MM.1S (cell line): ENCODE results near the gene NFAT5.

Experiments
- DNase-seq: peaks from one replicate; pipeline ENCODE4 v3.0.0-alpha.2; 2015
- H2AFZ ChIP-seq: fragments of 300-600 bp; sonication (generic); 2 replicates; pipeline ENCODE4 v1.6.0; 2016; ENCODE audit warnings: antibody characterized with exemption, low read length
- H3F3A ChIP-seq: fragments of 300-600 bp; sonication (generic); 2 replicates; pipeline ENCODE4 v1.6.1; 2016; ENCODE audit warnings: mild to moderate bottlenecking, antibody characterized with exemption, low read length, moderate library complexity, mixed read lengths; ENCODE audit not compliant: insufficient read depth
- H3K27ac ChIP-seq: fragments of 300-600 bp; sonication (generic); 2 replicates; pipeline ENCODE4 v1.5.1; 2016; ENCODE audit warnings: mild to moderate bottlenecking, low read length
- H3K27me3 ChIP-seq: fragments of 300-600 bp; sonication (generic); replicated peaks from 2 replicates; pipeline ENCODE4 v1.6.0; 2016; ENCODE audit warnings: low read length; ENCODE audit not compliant: insufficient read depth
- H3K36me3 ChIP-seq: fragments of 300-600 bp; sonication (generic); replicated peaks from 2 replicates; pipeline ENCODE4 v1.6.1; 2016; ENCODE audit warnings: mild to moderate bottlenecking, low read length, mixed read lengths; ENCODE audit not compliant: insufficient read depth
- H3K4me1 ChIP-seq: fragments of 300-600 bp; sonication (generic); 2 replicates; pipeline ENCODE4 v1.6.1; 2016; ENCODE audit warnings: low read length, mixed read lengths
- H3K4me2 ChIP-seq: fragments of 300-600 bp; sonication (generic); 2 replicates; pipeline ENCODE4 v1.6.0; 2016; ENCODE audit warnings: low read depth, low read length
- H3K4me3 ChIP-seq: fragments of 300-600 bp; sonication (generic); 2 replicates; pipeline ENCODE4 v1.5.1; 2016; ENCODE audit warnings: low read length, mixed read lengths
- H3K79me2 ChIP-seq: fragments of 300-600 bp; sonication (generic); 2 replicates; pipeline ENCODE4 v1.6.1; 2016; ENCODE audit warnings: mixed run types, low read length, mixed read lengths
- H3K9ac ChIP-seq: fragments of 300-600 bp; sonication (generic); 2 replicates; pipeline ENCODE4 v1.6.1; 2016; ENCODE audit warnings: low read length, mixed read lengths
- H3K9me2 ChIP-seq: fragments of 300-600 bp; sonication (generic); replicated peaks from 2 replicates; pipeline ENCODE4 v1.6.1; 2016; ENCODE audit warnings: mild to moderate bottlenecking, low read length, mixed read lengths; ENCODE audit not compliant: insufficient read depth
- H3K9me3 ChIP-seq: fragments of 300-600 bp; sonication (generic); replicated peaks from 2 replicates; pipeline ENCODE4 v1.6.1; 2016; ENCODE audit warnings: mild to moderate bottlenecking, low read length, mixed read lengths; ENCODE audit not compliant: insufficient read depth
- H4K20me1 ChIP-seq: fragments of 300-600 bp; sonication (generic); 2 replicates; pipeline ENCODE4 v1.6.1; 2016; ENCODE audit warnings: mild to moderate bottlenecking, low read length, moderate library complexity, mixed read lengths; ENCODE audit not compliant: insufficient read depth
- CTCF ChIP-seq: fragments of 300-600 bp; sonication (generic); IDR thresholded peaks from 2 replicates; pipeline ENCODE4 v1.5.1; 2016; ENCODE audit warnings: antibody characterized with exemption, low read length, mixed read lengths
- EZH2 ChIP-seq: fragments of 300-600 bp; sonication (generic); optimal IDR thresholded peaks from 2 replicates; pipeline ENCODE3; 2017; ENCODE audit warnings: low read depth, mild to moderate bottlenecking, antibody characterized with exemption, low read length, mixed read lengths
- EZH2phosphoT487 ChIP-seq: fragments of 300-600 bp; sonication (generic); IDR thresholded peaks from 2 replicates; pipeline ENCODE4 v1.6.1; 2018; ENCODE audit warnings: antibody characterized with exemption, low read length

Gene NFAT5

GRCh38 chr16:69563605-69564580 is 1.9 kb upstream of the NFAT5 start:
- Histone ChIP-seq H3K4me2 (peak overlapping the region; percentile 82), H4K20me1 (no peaks in the 10 kb centered on the region), H2AFZ (peak overlapping the region; percentile 94), H3K4me1 (peaks cover 13% of the 10 kb centered on the region), H3K79me2 (peaks cover 27% of the 10 kb centered on the region), H3K36me3 (no peaks in the 10 kb centered on the region), H3K4me3 (peak overlapping the region; percentile 45), H3K27me3 (no peaks in the 10 kb centered on the region), H3K9me3 (no peaks in the 10 kb centered on the region), H3K27ac (peak overlapping the region; percentile 76), H3K9ac (peak overlapping the region; percentile 50; the same call in 1 of the 2 replicates), H3K9me2 (no peaks in the 10 kb centered on the region), H3F3A (peaks cover 26% of the 10 kb centered on the region)
- TF ChIP-seq EZH2 (no peak), EZH2phosphoT487 (no peak), CTCF (no peak)
- peak; percentile 54 for DNase-seq

GRCh38 chr16:69564845-69565670 is 708 bp upstream of the NFAT5 start:
- Histone ChIP-seq H3K9me2 (no peaks in the 10 kb centered on the region), H3K9ac (peak overlapping the region; percentile 61), H2AFZ (peak overlapping the region; percentile 52), H3K4me3 (peak overlapping the region; percentile 65), H3K27me3 (no peaks in the 10 kb centered on the region), H3K27ac (peak overlapping the region; percentile 76), H3F3A (peaks cover 26% of the 10 kb centered on the region), H4K20me1 (no peaks in the 10 kb centered on the region), H3K79me2 (peaks cover 37% of the 10 kb centered on the region), H3K36me3 (no peaks in the 10 kb centered on the region), H3K4me2 (peak overlapping the region; percentile 82), H3K9me3 (no peaks in the 10 kb centered on the region), H3K4me1 (peaks cover 13% of the 10 kb centered on the region)
- peak; percentile 38 for DNase-seq
- TF ChIP-seq EZH2phosphoT487 (no peak), EZH2 (no peak), CTCF (no peak)

GRCh38 chr16:69566240-69566980 is 644 bp downstream of the NFAT5 start:
- Histone ChIP-seq H3F3A (peaks cover 26% of the 10 kb centered on the region), H4K20me1 (no peaks in the 10 kb centered on the region), H3K79me2 (peaks cover 47% of the 10 kb centered on the region), H2AFZ (peak overlapping the region; percentile 93), H3K27me3 (no peaks in the 10 kb centered on the region), H3K9me2 (no peaks in the 10 kb centered on the region), H3K4me2 (peak overlapping the region; percentile 72), H3K27ac (peak overlapping the region; percentile 65; the same call in 1 of the 2 replicates), H3K4me3 (peak overlapping the region; percentile 96), H3K9me3 (no peaks in the 10 kb centered on the region), H3K9ac (peak overlapping the region; percentile 74), H3K36me3 (no peaks in the 10 kb centered on the region), H3K4me1 (peaks cover 13% of the 10 kb centered on the region)
- peak; percentile 53 for DNase-seq
- TF ChIP-seq EZH2phosphoT487 (no peak), CTCF (no peak), EZH2 (no peak)
